HG02943 (cell line): Measurements from ENCODE around the gene MTA3.
"Not testable (repeated sequence)": the region's sequence is repeated elsewhere in the genome, so short reads cannot be mapped to it uniquely, and the experiment has no call there.

Experiments
- ATAC-seq: cut with Tn5 transposase; IDR thresholded peaks from one replicate; pipeline ENCODE4 v1.9.1; 2021; ENCODE audit warnings: mild to moderate bottlenecking, low read depth, moderate library complexity; ENCODE audit not compliant: unreplicated experiment

Gene MTA3

GRCh38 chr2:42566837-42567321 is 1.6 kb upstream of the MTA3 start:
- ATAC-seq, result no peak

- ATAC-seq, result no peak
Measured at GRCh38 chr2:42567364-42567763, 1.1 kb upstream of the MTA3 start.

GRCh38 chr2:42567806-42568400 is 529 bp upstream of the MTA3 start:
- peak; percentile 64 for ATAC-seq

- ATAC-seq, result no peak
Measured at GRCh38 chr2:42569116-42569711, 782 bp downstream of the MTA3 start.

- ATAC-seq, result no peak
Measured at GRCh38 chr2:42569883-42570282, 1.5 kb downstream of the MTA3 start.

- no peak for ATAC-seq
Measured at GRCh38 chr2:42572297-42573081, 4.1 kb downstream of the MTA3 start.

- no peak for ATAC-seq
Measured at GRCh38 chr2:42573256-42573655, 4.8 kb downstream of the MTA3 start.

GRCh38 chr2:42575458-42576064 is 7.1 kb downstream of the MTA3 start:
- no peak for ATAC-seq

GRCh38 chr2:42578621-42579020 is 10.2 kb downstream of the MTA3 start:
- no peak for ATAC-seq

GRCh38 chr2:42581257-42581656 is 12.8 kb downstream of the MTA3 start:
- ATAC-seq, result no peak

- not testable (repeated sequence) for ATAC-seq
Measured at GRCh38 chr2:42584628-42585027, 16.2 kb downstream of the MTA3 start.

- ATAC-seq, result no peak
Measured at GRCh38 chr2:42585779-42586178, 17.3 kb downstream of the MTA3 start.

GRCh38 chr2:42587526-42588117 is 19.2 kb downstream of the MTA3 start:
- no peak for ATAC-seq

- no peak for ATAC-seq
Measured at GRCh38 chr2:42588121-42588520, 19.7 kb downstream of the MTA3 start.

- no peak for ATAC-seq
Measured at GRCh38 chr2:42590176-42590575, 21.7 kb downstream of the MTA3 start.

- ATAC-seq, result no peak
Measured at GRCh38 chr2:42593282-42593681, 24.9 kb downstream of the MTA3 start.

GRCh38 chr2:42598656-42599055 is 30.2 kb downstream of the MTA3 start:
- no peak for ATAC-seq

- no peak for ATAC-seq
Measured at GRCh38 chr2:42601076-42601475, 32.6 kb downstream of the MTA3 start.

GRCh38 chr2:42602218-42602875 is 33.9 kb downstream of the MTA3 start:
- ATAC-seq, result no peak

- no peak for ATAC-seq
Measured at GRCh38 chr2:42602876-42603219, 34.4 kb downstream of the MTA3 start.
